ENCODE results near the gene OPA1. TPM values are rescaled to one million over a fixed set of nuclear protein-coding genes. Genes with fewer than 3 reads are reported as not detected.

Gene OPA1
- total and polyA plus RNA-seq, 2 of the 8 experiments (the other 6 are each of a cell fraction or from before 2014, with no cell fraction given): 20.3 to 109 TPM

GRCh38 chr3:193586526-193586925 is 6.5 kb upstream of the OPA1 start:
- H4K91ac ChIP-seq (replicated peaks; ENCODE audit: insufficient read length, low read length): no peak overlapping the region
- H3K9ac ChIP-seq (replicated peaks in 1 of 4; ENCODE audit: extremely low read depth in 1 of 4, low read depth in 3 of 4, low read length in 3 of 4): no peak overlapping the region
- no peak overlapping the region for H2BK20ac ChIP-seq (ENCODE audit: low read length)
- CTCF ChIA-PET (ENCODE audit: partially characterized antibody): no interaction called here
- no peaks in the 10 kb centered on the region for H3K27me3 ChIP-seq (replicated peaks in 1 of 4; ENCODE audit: control insufficient read depth in 3 of 4, extremely low read depth in 1 of 4, insufficient read depth in 3 of 4, low read length in 3 of 4)
- no peak overlapping the region for H3K27ac ChIP-seq (ENCODE audit: low read depth, low read length)
- no peak overlapping the region for H3K56ac ChIP-seq (replicated peaks; ENCODE audit: insufficient read length, low read depth, low read length)
- H2AFZ ChIP-seq (ENCODE audit: low read length): no peak overlapping the region
- H2AK5ac ChIP-seq (ENCODE audit: low read depth, low read length): no peak overlapping the region
- H3K4me2 ChIP-seq (ENCODE audit: insufficient read depth in 1 of 2, low read depth in 2 of 2, low read length in 2 of 2): no peak overlapping the region
- H2BK12ac ChIP-seq (ENCODE audit: low read depth, low read length): no peak overlapping the region
- no peak overlapping the region for H2BK5ac ChIP-seq (ENCODE audit: low read depth, low read length)
- H3K14ac ChIP-seq (ENCODE audit: insufficient read length): no peak overlapping the region
- H3K4ac ChIP-seq (replicated peaks; ENCODE audit: insufficient read length, low read depth, low read length): no peak overlapping the region
- H4K5ac ChIP-seq (ENCODE audit: insufficient read length, low read depth, low read length): no peak overlapping the region
- H3K79me1 ChIP-seq (ENCODE audit: low read depth, low read length): no peaks in the 10 kb centered on the region
- no peaks in the 10 kb centered on the region for H3K23me2 ChIP-seq (ENCODE audit: low read depth, low read length)
- H3K4me3 ChIP-seq (ENCODE audit: extremely low read depth in 1 of 4, insufficient read depth in 2 of 4, low read depth in 3 of 4, low read length in 4 of 4): no peak overlapping the region
- no peak overlapping the region for H3K23ac ChIP-seq (ENCODE audit: insufficient read length)
- POLR2A ChIA-PET (ENCODE audit: partially characterized antibody): no interaction called here
- H3K79me2 ChIP-seq (ENCODE audit: control insufficient read depth in 1 of 2, insufficient read depth in 2 of 2, low read length in 2 of 2): no peaks in the 10 kb centered on the region
- no peak for DNase-seq (ENCODE audit: low read depth in 1 of 2, low spot score in 2 of 2)
- FAIRE-seq: no peak
- no peaks in the 10 kb centered on the region for H3K4me1 ChIP-seq (replicated peaks in 1 of 4; ENCODE audit: control insufficient read depth in 3 of 4, insufficient read depth in 4 of 4, low read length in 3 of 4)
- no peak overlapping the region for H2BK120ac ChIP-seq (replicated peaks; ENCODE audit: low read depth, low read length)
- no peak overlapping the region for H2BK15ac ChIP-seq (ENCODE audit: low read length)
- no peak overlapping the region for H3K18ac ChIP-seq (ENCODE audit: extremely low read depth, low read length)
- no peaks in the 10 kb centered on the region for H3K9me3 ChIP-seq (ENCODE audit: insufficient read depth in 2 of 2, low read depth in 1 of 2, low read length in 1 of 2)
- no peak overlapping the region for H4K8ac ChIP-seq (ENCODE audit: extremely low read depth, insufficient read depth, low read length)
- no peaks in the 10 kb centered on the region for H3K36me3 ChIP-seq (ENCODE audit: control insufficient read depth in 2 of 4, insufficient read depth in 4 of 4, low read length in 3 of 4)
- no peak for TF ChIP-seq ASH2L (IDR thresholded peaks at IDR 0.05; ENCODE audit: low read length)
- TF ChIP-seq SUZ12 (IDR thresholded peaks at IDR 0.05; ENCODE audit: low read length): no peak
- TF ChIP-seq EZH2 (IDR thresholded peaks at IDR 0.05; ENCODE audit: low read depth, low read length, severe bottlenecking): no peak
- TF ChIP-seq KDM1A (IDR thresholded peaks at IDR 0.05; ENCODE audit: borderline replicate concordance, low read length): no peak
- TF ChIP-seq ATF2 (IDR thresholded peaks at IDR 0.05; ENCODE audit: low read length): no peak
- TF ChIP-seq RAD21 (IDR thresholded peaks at IDR 0.05 in 1 of 2, conservative IDR thresholded peaks at IDR 0.05 in 1 of 2; ENCODE audit: low read depth in 2 of 2, low read length in 2 of 2): no peak
- no peak for TF ChIP-seq NANOG (IDR thresholded peaks at IDR 0.05; ENCODE audit: insufficient read depth, low read depth, low read length, poor library complexity, severe bottlenecking)
- no peak for TF ChIP-seq BACH1 (IDR thresholded peaks at IDR 0.05; ENCODE audit: low read length)
- no peaks in the 10 kb centered on the region for H4K20me1 ChIP-seq (replicated peaks in 1 of 2; ENCODE audit: control insufficient read depth in 1 of 2, insufficient read depth in 2 of 2, low read length in 2 of 2)

All from H1 (cell line).